B cell (primary cell): Measurements from ENCODE around the gene HTRA3. TPM values are rescaled to one million over a fixed set of nuclear protein-coding genes. Genes with fewer than 3 reads are reported as not detected.

Source experiments
- ATAC-seq: fragments of 200-7000 bp; cut with Tn5 transposase; one replicate; pipeline ENCODE4 v1.10.0; 2021; ENCODE audit warnings: low read depth, mild to moderate bottlenecking, moderate number of reproducible peaks, moderate library complexity
- CTCF ChIA-PET: fragments of 350-600 bp; sonication (Branson Sonifier 250); formaldehyde crosslinking; loops from one replicate; lab custom pipeline; 2021; ENCODE audit warnings: antibody characterized with exemption, inconsistent platforms; lab: Charles Lee
- POLR2A ChIA-PET: fragments of 350-600 bp; sonication (Branson Sonifier 250); formaldehyde crosslinking; loops from one replicate; lab custom pipeline; 2021; ENCODE audit warnings: antibody characterized with exemption; lab: Charles Lee
- DNase-seq: peaks from one replicate; pipeline ENCODE4 v3.0.0; 2013
- H2AFZ ChIP-seq: 2 replicates; pipeline ENCODE4 v1.6.1; 2012; ENCODE audit warnings: mild to moderate bottlenecking, low read depth, low read length; ENCODE audit not compliant: insufficient read depth, poor library complexity, severe bottlenecking
- H3K27ac ChIP-seq, 2 donors: 1 replicate in 1 of 2; 2 replicates in 1 of 2; pipeline ENCODE4 v1.5.1; 2012 to 2013; ENCODE audit warnings: low read length in 2 of 2, mild to moderate bottlenecking in 2 of 2, moderate library complexity in 1 of 2
- H3K27me3 ChIP-seq, 4 experiments: fragments of 200-600 bp in 1 of 4; sonication (generic) in 1 of 4; replicated peaks in 1 of 4; 1 replicate in 2 of 4; 2 replicates in 2 of 4; pipeline versions ENCODE4 v1.6.1 to v1.7.0; 2013 to 2016; ENCODE audit warnings: low read length in 3 of 4, mild to moderate bottlenecking in 2 of 4, mixed read lengths in 1 of 4, moderate library complexity in 1 of 4; ENCODE audit not compliant: insufficient read depth in 4 of 4, control insufficient read depth in 3 of 4; ENCODE audit errors: control extremely low read depth in 1 of 4
- H3K36me3 ChIP-seq, 2 experiments: replicated peaks in 1 of 2; 1 replicate in 1 of 2; 2 replicates in 1 of 2; pipeline versions ENCODE4 v1.6.1 to v1.7.1; 2013; ENCODE audit warnings: low read length in 1 of 2; ENCODE audit not compliant: insufficient read depth in 2 of 2, control insufficient read depth in 1 of 2; ENCODE audit errors: control extremely low read depth in 1 of 2, extremely low read depth in 1 of 2
- H3K4me1 ChIP-seq, 2 donors: fragments of 200-600 bp in 1 of 2; sonication (generic) in 1 of 2; 1 replicate in 1 of 2; 2 replicates in 1 of 2; pipeline versions ENCODE4 v1.5.1 to v1.6.1; 2013 to 2017; ENCODE audit warnings: low read length in 2 of 2; ENCODE audit not compliant: control insufficient read depth in 2 of 2, insufficient read depth in 2 of 2
- H3K4me2 ChIP-seq: replicated peaks from 2 replicates; pipeline ENCODE3; 2012; ENCODE audit warnings: mild to moderate bottlenecking, low read depth, low read length; ENCODE audit not compliant: poor library complexity, severe bottlenecking
- H3K4me3 ChIP-seq, 5 experiments: fragments of 200-600 bp in 1 of 5; sonication (generic) in 1 of 5; 1 replicate in 3 of 5; 2 replicates in 2 of 5; pipeline versions ENCODE4 v1.5.1 to v1.7.0; 2011 to 2016; ENCODE audit warnings: low read length in 4 of 5, mild to moderate bottlenecking in 4 of 5, low read depth in 2 of 5, control low read depth in 1 of 5, moderate library complexity in 1 of 5; ENCODE audit not compliant: insufficient read depth in 1 of 5; ENCODE audit errors: control extremely low read depth in 1 of 5, extremely low read depth in 1 of 5
- H3K79me2 ChIP-seq: fragments of 200-600 bp; sonication (generic); one replicate; pipeline ENCODE4 v1.6.0; 2016; ENCODE audit warnings: low read length; ENCODE audit not compliant: control insufficient read depth, insufficient read depth
- H3K9ac ChIP-seq: fragments of 200-600 bp; sonication (generic); 2 replicates; pipeline ENCODE4 v1.6.1; 2017; ENCODE audit warnings: mild to moderate bottlenecking, low read length, moderate library complexity
- H3K9me3 ChIP-seq, 3 donors: one replicate each; pipeline versions ENCODE4 v1.6.1 to v1.7.1; 2013; ENCODE audit warnings: low read length in 2 of 3; ENCODE audit not compliant: control insufficient read depth in 2 of 3, insufficient read depth in 1 of 3; ENCODE audit errors: control extremely low read depth in 1 of 3
- H4K20me1 ChIP-seq: 2 replicates; pipeline ENCODE4 v1.6.0; 2012; ENCODE audit warnings: mild to moderate bottlenecking, low read length; ENCODE audit not compliant: insufficient read depth, control insufficient read depth, poor library complexity, severe bottlenecking
- H3K27ac Mint-ChIP-seq: one replicate; pipeline ENCODE4 v1.8.0; 2021; ENCODE audit warnings: mixed read lengths
- H3K27me3 Mint-ChIP-seq: one replicate; pipeline ENCODE4 v1.8.0; 2021; ENCODE audit warnings: mixed read lengths
- H3K4me1 Mint-ChIP-seq: one replicate; pipeline ENCODE4 v1.8.0; 2021; ENCODE audit warnings: mixed read lengths
- H3K4me3 Mint-ChIP-seq: one replicate; pipeline ENCODE4 v1.8.0; 2021; ENCODE audit warnings: mixed read lengths
- H3K9me3 Mint-ChIP-seq: one replicate; pipeline ENCODE4 v1.8.0; 2022; ENCODE audit warnings: mixed read lengths; ENCODE audit not compliant: insufficient read depth
- CTCF ChIP-seq: fragments of 200-600 bp; IDR thresholded peaks from one replicate; pipeline ENCODE4 v1.8.0; 2022; ENCODE audit warnings: antibody characterized with exemption, mild to moderate bottlenecking
- EZH2 ChIP-seq: IDR thresholded peaks from 2 replicates; pipeline ENCODE4 v1.6.1; 2012; ENCODE audit warnings: borderline replicate concordance, low read depth, mild to moderate bottlenecking, moderate library complexity, low read length; ENCODE audit not compliant: insufficient read depth, poor library complexity, severe bottlenecking
- WGBS: methylation state at CpG from one replicate; pipeline ENCODE4 v1.1.5; 2013; ENCODE audit warnings: missing lambda C conversion rate; ENCODE audit not compliant: insufficient coverage; 5-methylcytosine and 5-hydroxymethylcytosine counted together
- intact Hi-C: fragments of 100-400 bp; cut with micrococcal nuclease; formaldehyde crosslinking; loops from one replicate; pipeline ENCODE4 v1.10.0; 2022
- polyA plus RNA-seq: library from polyadenylated mRNA; depleted of rRNA; stranded (reverse); fragments of >200 nt; gene quantifications from 2 replicates; pipeline ENCODE4 v1.2.3, GENCODE V29; 2012
- total RNA-seq, 2 donors: library from RNA; stranded (reverse); fragments of 120-200 nt in 1 of 2; gene quantifications; 1 replicate in 1 of 2; 2 replicates in 1 of 2; pipeline versions ENCODE4 v1.2.3 to v1.2.4, GENCODE V29; 2013 to 2022

HTRA3 gene
- total and polyA plus RNA-seq, 2 donors (not counting 1 experiment from before 2014, with no cell fraction given): not detected

DNA sequence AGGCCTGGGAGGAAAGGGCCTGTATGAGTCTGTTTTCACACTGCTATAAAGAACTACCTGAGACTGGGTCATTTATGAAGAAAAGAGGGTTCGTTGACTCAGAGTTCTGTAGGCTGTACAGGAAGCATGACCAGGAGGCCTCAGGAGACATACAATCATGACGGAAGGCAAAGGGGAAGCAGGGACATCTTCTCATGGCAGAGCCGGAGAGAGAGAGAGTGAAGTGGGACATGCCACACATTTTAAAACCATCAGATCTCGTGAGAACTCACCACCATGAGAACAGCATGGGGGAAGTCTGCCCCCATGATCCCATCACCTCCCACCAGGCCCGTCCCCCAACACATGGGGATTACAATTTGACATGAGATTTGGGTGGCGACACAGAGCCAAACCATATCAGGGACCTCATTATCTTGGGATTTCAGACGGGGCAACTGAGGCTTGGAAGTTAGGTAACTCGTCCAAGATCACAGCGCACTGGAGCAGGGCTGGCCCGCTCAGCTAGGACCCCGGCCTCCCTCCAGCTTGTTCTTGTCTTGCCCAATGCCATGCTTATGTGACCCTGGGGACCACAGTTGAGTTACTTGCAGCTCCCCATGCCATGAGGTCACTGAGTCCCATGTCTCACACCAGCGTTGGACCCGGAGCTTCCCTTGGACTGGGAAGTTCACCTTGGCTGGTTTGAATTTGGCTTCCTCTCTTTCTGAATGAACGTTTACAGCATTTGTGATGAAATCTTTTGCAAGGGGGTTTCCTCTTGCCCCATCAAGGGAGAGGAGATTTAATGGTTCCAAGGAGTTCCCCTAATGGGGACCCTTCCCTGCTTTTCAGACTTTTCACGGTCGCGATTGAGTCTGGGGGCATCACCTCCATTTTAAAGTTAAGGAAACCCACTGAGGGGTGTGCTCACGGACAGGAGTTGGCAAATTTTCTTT, 18.1 kb downstream of the HTRA3 start:
- H3K27me3 ChIP-seq: no peaks in the 10 kb centered on the region
- ChIA-PET CTCF (no interaction called here), POLR2A (no interaction called here)
- no peak overlapping the region for H2AFZ ChIP-seq
- H4K20me1 ChIP-seq: no peaks in the 10 kb centered on the region
- Mint-ChIP-seq H3K27me3 (no peaks in the 10 kb centered on the region), H3K4me3 (no peak overlapping the region), H3K4me1 (peaks cover 5% of the 10 kb centered on the region), H3K27ac (no peak overlapping the region), H3K9me3 (no peaks in the 10 kb centered on the region)
- H3K9ac ChIP-seq: no peak overlapping the region
- no peaks in the 10 kb centered on the region for H3K36me3 ChIP-seq
- WGBS: 89% methylated on average over 15 of the region's 18 CpGs
- DNase-seq: no peak
- H3K27ac ChIP-seq: no peak overlapping the region
- H3K79me2 ChIP-seq: no peaks in the 10 kb centered on the region
- no peaks in the 10 kb centered on the region for H3K9me3 ChIP-seq
- H3K4me2 ChIP-seq: no peak overlapping the region
- no peak for TF ChIP-seq EZH2
- no peak for TF ChIP-seq CTCF
- ATAC-seq: no peak
- no peak overlapping the region for H3K4me3 ChIP-seq
- H3K4me1 ChIP-seq: no peaks in the 10 kb centered on the region
- intact Hi-C loops: no loop called here

GRCh38 chr4:8289151-8289750, 19.7 kb downstream of the HTRA3 start:
- CTCF ChIA-PET: no interaction called here
- POLR2A ChIA-PET: no interaction called here
- Histone ChIP-seq H3K4me2 (no peak overlapping the region), H3K9ac (no peak overlapping the region), H3K4me3 (no peak overlapping the region), H2AFZ (no peak overlapping the region), H3K4me1 (no peaks in the 10 kb centered on the region), H3K79me2 (no peaks in the 10 kb centered on the region), H4K20me1 (no peaks in the 10 kb centered on the region), H3K27me3 (no peaks in the 10 kb centered on the region), H3K27ac (no peak overlapping the region), H3K9me3 (no peaks in the 10 kb centered on the region), H3K36me3 (no peaks in the 10 kb centered on the region)
- ATAC-seq: no peak
- Mint-ChIP-seq H3K4me3 (no peak overlapping the region), H3K27ac (no peak overlapping the region), H3K27me3 (no peaks in the 10 kb centered on the region), H3K4me1 (peaks cover 5% of the 10 kb centered on the region), H3K9me3 (no peaks in the 10 kb centered on the region)
- intact Hi-C loops: no loop called here
- TF ChIP-seq CTCF (no peak), EZH2 (no peak)
- 85% methylated on average over 13 of the region's 13 CpGs for WGBS
- DNase-seq: no peak
